SU-DHL-6 (cell line): ENCODE data around the gene NEU2.

Experiments
- CTCF ChIP-seq: fragments of 200-600 bp; sonication (generic); IDR thresholded peaks from one replicate; pipeline ENCODE4 v1.5.1; 2017; ENCODE audit warnings: antibody characterized with exemption, mild to moderate bottlenecking, low read length, moderate library complexity; ENCODE audit not compliant: insufficient read depth, poor library complexity, severe bottlenecking
- EZH2phosphoT487 ChIP-seq: fragments of 200-600 bp; sonication (generic), shearing (Covaris generic); conservative IDR thresholded peaks from 2 replicates; pipeline ENCODE4 v1.6.1; 2018; ENCODE audit warnings: mild to moderate bottlenecking, antibody characterized with exemption, low read length, moderate library complexity, mixed read lengths

DNA sequence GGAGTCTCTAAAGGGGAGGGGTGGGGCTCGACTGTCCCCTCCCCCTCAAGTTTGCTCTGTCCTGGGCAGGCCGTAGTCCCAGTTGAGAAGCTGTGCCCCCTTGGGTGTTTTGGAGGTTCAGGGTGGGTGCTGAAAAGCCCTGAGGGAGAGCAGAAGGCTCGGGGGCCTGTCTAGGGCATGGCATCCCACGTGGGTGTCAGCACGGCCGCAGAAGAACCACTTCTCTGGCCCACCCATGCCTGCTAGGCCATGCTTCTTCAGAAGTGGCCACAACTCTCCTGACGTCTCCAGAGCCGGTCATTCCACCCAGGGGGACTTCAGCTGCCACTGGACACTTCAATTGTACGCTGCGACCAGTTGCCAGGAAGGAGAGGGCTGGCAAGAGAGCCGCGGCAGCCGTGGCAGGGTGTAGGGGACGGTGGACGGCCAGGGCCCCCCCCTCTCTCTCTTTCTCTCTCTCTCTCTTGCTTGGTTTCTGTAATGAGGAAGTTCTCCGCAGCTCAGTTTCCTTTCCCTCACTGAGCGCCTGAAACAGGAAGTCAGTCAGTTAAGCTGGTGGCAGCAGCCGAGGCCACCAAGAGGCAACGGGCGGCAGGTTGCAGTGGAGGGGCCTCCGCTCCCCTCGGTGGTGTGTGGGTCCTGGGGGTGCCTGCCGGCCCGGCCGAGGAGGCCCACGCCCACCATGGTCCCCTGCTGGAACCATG is 27.5 kb downstream of the NEU2 start, which contains the start of gene INPP5D:
- TF ChIP-seq CTCF (no peak), EZH2phosphoT487 (no peak)
